ENCODE measurements around the gene ROR1.

- TF ChIP-seq POLR2A (IDR thresholded peaks at IDR 0.05; ENCODE audit: low read length) (no peak), GATA1 (IDR thresholded peaks at IDR 0.05; ENCODE audit: low read depth, low read length) (no peak)
Measured at GRCh38 chr1:64049900-64050540, 276.2 kb downstream of the ROR1 start.
